ENCODE data around the gene TNFAIP8L1.

TNFAIP8L1 gene

DNA sequence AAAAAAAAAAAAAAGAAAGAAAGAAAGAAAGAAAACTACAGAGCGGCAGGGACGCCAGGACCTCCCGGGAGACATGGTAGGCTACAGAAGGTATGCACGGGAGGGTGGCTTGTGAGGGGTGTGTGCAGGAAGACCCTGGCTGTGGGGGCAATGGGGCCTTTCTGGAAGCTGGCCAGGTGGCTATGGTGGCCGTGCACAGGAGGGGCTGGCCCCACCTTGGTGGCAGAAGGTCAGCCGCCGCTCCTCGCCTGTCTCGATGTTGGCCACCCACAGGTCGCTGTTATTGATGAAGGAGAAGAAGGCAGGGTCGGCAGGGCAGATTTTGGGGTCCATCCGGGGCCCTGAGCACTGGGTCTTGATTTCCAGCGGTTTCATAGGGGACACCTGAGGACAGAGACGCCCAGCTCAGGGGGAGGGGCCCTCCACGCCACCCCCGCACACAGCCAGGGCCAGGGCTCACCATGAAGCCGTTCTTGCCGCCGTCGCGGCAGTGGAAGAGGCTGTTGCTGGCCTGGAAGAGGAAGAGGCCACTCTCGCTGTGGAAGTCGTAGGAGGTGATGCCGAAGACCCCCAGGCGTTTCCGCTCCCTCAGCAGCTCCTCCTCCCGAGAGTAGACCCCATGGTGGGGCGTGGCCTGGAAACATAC is 64.5 kb downstream of the TNFAIP8L1 start:
- CTCF ChIA-PET, result no interaction called here
- no peaks in the 10 kb centered on the region for H3K9me3 Mint-ChIP-seq
- H3K4me1 Mint-ChIP-seq, result peaks cover 3% of the 10 kb centered on the region
- peaks cover 27% of the 10 kb centered on the region for H3K36me3 Mint-ChIP-seq
- no peak for DNase-seq
- no peaks in the 10 kb centered on the region for H3K27me3 Mint-ChIP-seq
- H3K27ac Mint-ChIP-seq, result no peak overlapping the region
- H3K4me3 Mint-ChIP-seq, result no peak overlapping the region

DNA sequence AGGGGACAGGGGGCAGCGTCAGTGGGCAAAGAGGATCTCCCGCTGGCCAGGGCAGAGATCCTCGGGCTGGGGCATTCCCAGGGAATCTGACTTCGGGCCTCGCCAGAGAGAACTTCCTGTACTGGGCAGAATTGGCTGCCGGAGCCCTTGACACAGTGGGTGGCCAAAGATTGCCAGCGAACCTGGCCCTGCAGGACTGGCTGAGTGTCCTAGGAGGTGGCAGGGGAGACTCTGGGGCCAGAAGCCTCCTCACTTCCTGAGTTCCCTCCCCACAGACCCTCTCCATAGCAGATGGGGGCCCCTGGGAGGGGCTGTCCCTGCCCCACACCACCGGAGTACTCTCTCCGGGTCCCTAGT is 65.0 kb downstream of the TNFAIP8L1 start:
- no peak overlapping the region for H3K27ac Mint-ChIP-seq
- CTCF ChIA-PET, result no interaction called here
- H3K27me3 Mint-ChIP-seq, result no peaks in the 10 kb centered on the region
- H3K4me1 Mint-ChIP-seq, result peaks cover 5% of the 10 kb centered on the region
- no peak for DNase-seq
- no peak overlapping the region for H3K4me3 Mint-ChIP-seq
- H3K9me3 Mint-ChIP-seq, result no peaks in the 10 kb centered on the region
- peaks cover 29% of the 10 kb centered on the region for H3K36me3 Mint-ChIP-seq
